Right lobe of liver (tissue), 6 donors: ENCODE data around the gene B9D1. TPM values are rescaled to one million over a fixed set of nuclear protein-coding genes. Genes with fewer than 3 reads are reported as not detected.
A peak's percentile ranks its signal among the peaks of the same experiment; 100 is the strongest.

Source experiments
- ATAC-seq, 4 donors: fragments of 200-7000 bp; cut with Tn5 transposase; one replicate each; pipeline ENCODE4 v1.9.1; 2020; ENCODE audit warnings: mild to moderate bottlenecking in 4 of 4, moderate library complexity in 4 of 4
- DNase-seq, 3 donors: peaks; one replicate each; pipeline ENCODE4 v3.0.0-alpha.2; 2020
- H3K27ac ChIP-seq, 3 donors: fragments of 200-600 bp; one replicate each; pipeline ENCODE4 v1.8.0; 2022
- H3K27me3 ChIP-seq, 2 donors: fragments of 200-600 bp; one replicate each; pipeline ENCODE4 v1.8.0; 2022
- H3K36me3 ChIP-seq, 4 donors: fragments of 200-600 bp; sonication (generic) in 1 of 4; one replicate each; pipeline versions ENCODE4 v1.5.1 to v1.8.0; 2017 to 2022; ENCODE audit warnings: control low read depth in 1 of 4
- H3K4me1 ChIP-seq, 4 donors: fragments of 200-600 bp; sonication (generic) in 1 of 4; one replicate each; pipeline versions ENCODE4 v1.5.1 to v1.8.0; 2017 to 2022; ENCODE audit warnings: control low read depth in 1 of 4
- H3K4me3 ChIP-seq, 3 donors: fragments of 200-600 bp; one replicate each; pipeline ENCODE4 v1.8.0; 2022
- H3K9me3 ChIP-seq, 4 donors: fragments of 200-600 bp; sonication (generic) in 1 of 4; one replicate each; pipeline versions ENCODE4 v1.5.1 to v1.8.0; 2017 to 2022; ENCODE audit warnings: control low read depth in 1 of 4
- POLR2A ChIP-seq: fragments of 450-650 bp; IDR thresholded peaks from one replicate; pipeline ENCODE4 v1.6.1; 2017; ENCODE audit warnings: antibody characterized with exemption, mild to moderate bottlenecking
- WGBS: methylation state at CpG from one replicate; pipeline ENCODE4 v1.1.6; 2018; ENCODE audit warnings: low coverage, low lambda C conversion rate; ENCODE audit not compliant: insufficient coverage; ENCODE audit errors: missing lambda C conversion rate; 5-methylcytosine and 5-hydroxymethylcytosine counted together
- intact Hi-C, 2 donors: fragments of 100-400 bp; cut with DNase I; formaldehyde crosslinking; loops; one replicate each; pipeline versions ENCODE4 v1.11.2 to v1.14.1; 2022
- total RNA-seq, 6 experiments: library from RNA; depleted of rRNA in 2 of 6; stranded (reverse); fragments of >200 nt in 2 of 6; fragmentation: NEBNext Ultra II Directional in 3 of 6; extraction: Animal tissue kit (Norgen Biotek cat#: 25700) in 3 of 6; gene quantifications; one replicate each; pipeline versions ENCODE4 v1.1.0 to v1.2.4, GENCODE V29; 2016 to 2023
- TF ChIP-seq, protein P1 (sequence below), 4 donors: fragments of 200-600 bp in 3 of 4; fragments of 450-650 bp in 1 of 4; IDR thresholded peaks; one replicate each; pipeline versions ENCODE4 v1.5.1 to v1.8.0; 2016 to 2022; ENCODE audit warnings: antibody characterized with exemption in 4 of 4, mild to moderate bottlenecking in 2 of 4
- donor health status: DM: no; HTN: yes; CAD: no.
- donor health status: DM: no; HTN: no; CAD: no.
- donor health status: DM: no; HTN: no; CAD: no.
- donor health status: DM: no; HTN: yes; CAD: no.
- donor health status: DM: no; HTN: yes; CAD: no.

Gene B9D1
- total RNA-seq, 6 experiments from 2014 or later, result 2.3 to 27.9 (median 5.7) TPM

DNA sequence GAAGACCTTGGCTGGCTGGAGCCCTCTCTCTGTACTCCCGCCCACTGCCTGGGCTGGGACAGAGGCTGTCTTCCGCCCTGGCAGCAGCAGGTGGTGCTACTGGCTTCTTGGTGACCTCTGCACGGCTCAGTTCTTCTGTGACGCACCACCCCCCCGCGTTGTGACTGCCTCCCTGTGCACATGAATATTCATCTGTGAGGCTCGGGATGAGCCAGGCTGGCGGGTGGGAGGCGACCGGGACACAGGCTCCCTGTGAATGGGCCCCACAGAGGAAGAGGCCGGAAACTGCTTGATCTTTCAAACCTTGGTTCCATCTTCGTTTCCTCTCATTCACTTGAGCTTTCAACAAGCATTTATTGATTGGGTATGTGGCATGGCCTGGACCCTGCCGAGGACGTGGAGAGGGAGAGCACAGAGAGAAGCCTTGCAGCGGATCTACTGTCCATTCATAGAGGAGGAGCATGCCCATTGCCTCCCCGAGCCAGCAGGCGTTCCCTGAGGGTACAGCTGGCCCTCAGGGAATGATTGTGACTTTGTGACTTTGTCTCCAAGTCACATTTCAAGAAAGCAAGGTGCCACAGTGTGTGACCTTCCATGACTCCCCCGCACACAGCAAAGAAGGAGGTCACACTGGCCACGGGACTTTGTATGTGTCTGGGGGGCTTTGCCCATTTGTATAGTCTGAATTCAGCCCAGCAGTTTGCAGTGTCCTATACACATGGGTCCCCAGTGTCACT is 45.0 kb downstream of the B9D1 start:
- peak overlapping the region in 2 of 3 donors; percentile 22 to 29 for H3K4me3 ChIP-seq
- 19% methylated on average over 3 of the region's 19 CpGs for WGBS
- H3K4me1 ChIP-seq, result peaks cover 0 to 6% (median 3%) of the 10 kb centered on the region in 4 donors
- peak; percentile 23 for TF ChIP-seq POLR2A
- TF ChIP-seq, protein P1, sequence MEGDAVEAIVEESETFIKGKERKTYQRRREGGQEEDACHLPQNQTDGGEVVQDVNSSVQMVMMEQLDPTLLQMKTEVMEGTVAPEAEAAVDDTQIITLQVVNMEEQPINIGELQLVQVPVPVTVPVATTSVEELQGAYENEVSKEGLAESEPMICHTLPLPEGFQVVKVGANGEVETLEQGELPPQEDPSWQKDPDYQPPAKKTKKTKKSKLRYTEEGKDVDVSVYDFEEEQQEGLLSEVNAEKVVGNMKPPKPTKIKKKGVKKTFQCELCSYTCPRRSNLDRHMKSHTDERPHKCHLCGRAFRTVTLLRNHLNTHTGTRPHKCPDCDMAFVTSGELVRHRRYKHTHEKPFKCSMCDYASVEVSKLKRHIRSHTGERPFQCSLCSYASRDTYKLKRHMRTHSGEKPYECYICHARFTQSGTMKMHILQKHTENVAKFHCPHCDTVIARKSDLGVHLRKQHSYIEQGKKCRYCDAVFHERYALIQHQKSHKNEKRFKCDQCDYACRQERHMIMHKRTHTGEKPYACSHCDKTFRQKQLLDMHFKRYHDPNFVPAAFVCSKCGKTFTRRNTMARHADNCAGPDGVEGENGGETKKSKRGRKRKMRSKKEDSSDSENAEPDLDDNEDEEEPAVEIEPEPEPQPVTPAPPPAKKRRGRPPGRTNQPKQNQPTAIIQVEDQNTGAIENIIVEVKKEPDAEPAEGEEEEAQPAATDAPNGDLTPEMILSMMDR (IDR thresholded peaks at IDR 0.05), result peak; percentile 43 to 65 (median 56)
- H3K27ac ChIP-seq, result peak overlapping the region in 2 of 3 donors; percentile 39 to 43
- intact Hi-C loops, result no loop called here
- DNase-seq, result peak; percentile 90 to 95 (median 94)
- H3K36me3 ChIP-seq, result peaks cover 0 to 4% (median under 1%) of the 10 kb centered on the region in 4 donors
- H3K27me3 ChIP-seq, result no peaks in the 10 kb centered on the region
- H3K9me3 ChIP-seq, result no peaks in the 10 kb centered on the region
- peak; percentile 98 to 99 (median 98) for ATAC-seq

DNA sequence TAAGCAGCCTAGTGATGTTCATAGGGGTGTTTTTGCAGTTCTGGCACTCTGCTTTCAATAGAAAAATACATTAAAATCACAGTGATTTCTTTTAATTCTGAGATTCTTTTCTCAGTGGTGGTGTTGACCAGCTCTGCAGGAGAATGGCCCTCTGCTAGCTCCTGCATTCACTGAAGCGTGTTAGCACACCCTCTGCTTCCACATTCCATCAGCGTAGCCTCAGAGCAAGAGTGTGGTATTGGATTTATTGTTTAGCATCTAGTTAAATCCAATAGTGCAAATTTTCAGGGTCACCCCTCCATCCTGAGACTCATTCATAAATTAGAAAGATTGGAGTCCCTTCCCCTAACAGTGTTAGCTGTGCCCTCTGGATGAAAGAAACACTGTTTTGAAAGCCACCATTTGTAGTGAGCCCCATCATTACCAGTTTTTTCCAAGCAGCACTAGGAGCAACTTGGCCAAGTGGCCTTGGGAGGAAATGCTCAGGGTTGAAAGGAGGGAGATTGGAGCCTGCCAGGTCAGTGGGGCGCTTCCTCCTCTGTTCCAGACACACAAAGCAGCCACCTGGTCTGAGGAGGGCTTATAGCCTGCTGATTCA is 45.7 kb downstream of the B9D1 start:
- H3K4me3 ChIP-seq, result no peak overlapping the region
- ATAC-seq (no peak), DNase-seq (peak in 2 of 3 donors; percentile 1 to 2)
- no peaks in the 10 kb centered on the region for H3K27me3 ChIP-seq
- H3K4me1 ChIP-seq, result peaks cover 0 to 6% (median 3%) of the 10 kb centered on the region in 4 donors
- 78% methylated on average over 3 of the region's 3 CpGs for WGBS
- H3K27ac ChIP-seq, result peak overlapping the region in 2 of 3 donors; percentile 39 to 43
- intact Hi-C loops, result no loop called here
- H3K36me3 ChIP-seq, result peaks cover 0 to 8% (median 2%) of the 10 kb centered on the region in 4 donors
- no peaks in the 10 kb centered on the region for H3K9me3 ChIP-seq
- no peak for TF ChIP-seq POLR2A
- TF ChIP-seq, protein P1 (IDR thresholded peaks at IDR 0.05), result no peak

DNA sequence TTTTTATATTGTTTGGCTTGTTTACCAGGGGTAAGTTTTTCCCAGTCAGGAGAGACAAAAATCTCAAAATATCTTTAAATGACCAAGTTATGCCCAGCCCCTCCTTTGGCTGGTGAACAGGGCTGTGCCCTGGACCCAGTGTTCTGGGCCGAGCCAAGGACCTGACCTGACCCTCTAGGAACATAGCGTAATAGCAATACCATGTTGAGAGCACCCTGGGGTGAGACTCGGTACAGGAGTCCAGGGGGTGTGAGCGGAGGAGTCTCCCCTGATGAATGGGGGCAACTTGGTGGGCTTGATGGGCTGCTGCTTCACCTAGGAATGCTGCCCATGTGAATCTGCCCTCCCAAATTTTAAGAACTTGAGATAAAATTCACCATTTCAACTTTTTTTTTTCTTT is 47.4 kb downstream of the B9D1 start:
- H3K4me1 ChIP-seq, result peaks cover 0 to 6% (median 3%) of the 10 kb centered on the region in 4 donors
- no peaks in the 10 kb centered on the region for H3K9me3 ChIP-seq
- peak in 2 of 3 donors; percentile 3 to 47 for DNase-seq
- H3K27me3 ChIP-seq, result no peaks in the 10 kb centered on the region
- peak in 1 of 4 donors; percentile 21 for ATAC-seq
- H3K4me3 ChIP-seq, result no peak overlapping the region
- intact Hi-C loops, result no loop called here
- TF ChIP-seq, protein P1 (IDR thresholded peaks at IDR 0.05), result no peak
- no peak for TF ChIP-seq POLR2A
- 57% methylated on average over 2 of the region's 4 CpGs for WGBS
- no peak overlapping the region for H3K27ac ChIP-seq
- peaks cover 0 to 8% (median 2%) of the 10 kb centered on the region in 4 donors for H3K36me3 ChIP-seq

DNA sequence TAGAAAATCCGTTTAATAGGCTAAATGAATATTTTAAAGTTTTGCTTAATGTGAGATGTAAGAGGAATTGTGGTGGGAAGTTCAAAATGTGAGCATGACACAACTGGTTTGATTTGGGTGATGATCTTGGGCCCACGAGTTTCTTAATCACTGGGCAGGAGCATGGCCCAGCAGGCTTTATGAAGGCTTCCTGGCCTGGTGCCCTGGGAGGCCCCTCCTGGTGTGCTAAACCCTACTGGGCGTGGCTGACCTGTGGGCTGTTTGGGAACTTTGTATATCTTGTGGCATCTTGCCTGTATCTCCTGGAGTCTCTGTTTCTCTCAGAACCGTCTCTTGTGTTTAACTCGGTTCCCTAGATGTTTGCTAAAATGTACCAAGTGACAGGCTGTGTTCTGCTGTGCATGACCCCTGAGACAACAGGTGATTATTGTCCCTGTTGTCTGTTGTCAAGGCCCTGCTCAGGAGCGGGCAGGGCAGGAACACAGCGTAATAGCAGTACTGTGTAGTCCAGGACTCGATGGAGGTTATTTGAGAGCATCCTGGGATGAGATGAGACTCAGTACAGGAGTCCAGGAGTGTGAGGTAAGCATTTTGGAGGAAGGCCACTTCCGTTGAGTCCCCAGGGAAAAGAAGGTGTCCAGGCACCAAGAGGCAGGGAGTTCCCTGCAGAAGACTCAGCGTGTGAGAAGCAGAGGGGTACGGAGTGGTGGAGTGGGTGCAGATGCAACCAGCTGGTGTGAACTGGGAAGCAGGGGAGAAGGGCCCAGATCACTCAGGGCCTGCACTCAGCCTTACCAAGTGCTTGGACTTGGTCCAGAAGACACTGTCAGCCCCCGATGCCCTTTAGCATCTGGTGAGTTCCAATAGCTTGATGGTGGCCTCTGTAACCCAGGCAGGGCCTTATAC is 48.5 kb downstream of the B9D1 start:
- DNase-seq (peak in 2 of 3 donors; percentile 7 to 22), ATAC-seq (no peak)
- H3K36me3 ChIP-seq, result peaks cover 0 to 8% (median 2%) of the 10 kb centered on the region in 4 donors
- WGBS, result 76% methylated on average over 8 of the region's 12 CpGs
- H3K9me3 ChIP-seq, result no peaks in the 10 kb centered on the region
- H3K27me3 ChIP-seq, result no peaks in the 10 kb centered on the region
- no peak overlapping the region for H3K27ac ChIP-seq
- intact Hi-C loops, result no loop called here
- TF ChIP-seq, protein P1 (IDR thresholded peaks at IDR 0.05), result no peak
- H3K4me1 ChIP-seq, result peaks cover 0 to 6% (median 3%) of the 10 kb centered on the region in 4 donors
- H3K4me3 ChIP-seq, result no peak overlapping the region
